GM21619 (cell line): ENCODE results near the gene GJA1.
"Not testable (repeated sequence)": the region's sequence is repeated elsewhere in the genome, so short reads cannot be mapped to it uniquely, and the experiment has no call there.

Experiments
- ATAC-seq: cut with Tn5 transposase; IDR thresholded peaks from one replicate; pipeline ENCODE4 v1.9.1; 2021; ENCODE audit not compliant: unreplicated experiment

GJA1 gene

DNA sequence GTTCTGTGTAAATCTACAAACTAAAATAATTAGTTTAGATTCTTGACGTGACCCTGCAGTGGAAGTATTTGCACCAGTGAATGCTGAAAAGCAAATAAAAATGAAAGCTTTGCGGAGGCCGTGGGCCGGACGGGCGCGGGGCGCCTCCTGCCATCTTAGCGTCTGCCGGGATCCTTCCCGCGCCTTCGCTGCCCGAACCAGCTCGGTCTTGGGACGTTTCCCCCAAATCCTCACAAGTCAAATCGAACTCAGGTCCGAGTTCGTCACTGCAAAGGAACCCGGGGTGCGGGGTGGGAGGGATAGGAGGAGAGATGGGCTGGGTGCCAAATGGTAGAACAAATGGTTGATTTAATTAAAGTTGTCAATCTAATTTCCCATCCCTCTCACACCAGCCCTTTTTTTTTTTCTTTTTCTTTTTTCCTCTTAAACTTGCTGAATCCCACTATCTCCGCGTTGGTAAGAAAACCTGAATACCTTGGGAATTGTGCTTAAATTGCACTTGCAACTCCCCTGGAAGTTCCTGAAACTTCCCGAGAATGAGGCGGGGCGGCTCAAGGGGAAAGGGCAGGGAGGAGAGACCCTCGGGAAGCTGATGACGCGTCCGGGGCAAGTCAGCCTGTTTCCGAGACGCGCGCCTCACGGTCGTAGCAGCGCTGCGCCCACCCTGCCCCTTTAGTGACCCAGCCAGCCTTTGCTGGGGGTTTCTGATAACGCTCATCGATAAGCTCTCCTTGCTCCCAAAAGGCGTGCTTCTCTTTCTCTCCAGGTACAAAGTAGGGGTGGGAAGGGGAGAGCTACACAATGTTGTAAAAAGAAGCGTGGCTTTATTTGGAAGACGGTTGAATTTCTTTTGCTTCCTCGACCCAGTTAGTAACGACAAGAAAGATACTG, 1.8 kb downstream of the GJA1 start:
- no peak for ATAC-seq

DNA sequence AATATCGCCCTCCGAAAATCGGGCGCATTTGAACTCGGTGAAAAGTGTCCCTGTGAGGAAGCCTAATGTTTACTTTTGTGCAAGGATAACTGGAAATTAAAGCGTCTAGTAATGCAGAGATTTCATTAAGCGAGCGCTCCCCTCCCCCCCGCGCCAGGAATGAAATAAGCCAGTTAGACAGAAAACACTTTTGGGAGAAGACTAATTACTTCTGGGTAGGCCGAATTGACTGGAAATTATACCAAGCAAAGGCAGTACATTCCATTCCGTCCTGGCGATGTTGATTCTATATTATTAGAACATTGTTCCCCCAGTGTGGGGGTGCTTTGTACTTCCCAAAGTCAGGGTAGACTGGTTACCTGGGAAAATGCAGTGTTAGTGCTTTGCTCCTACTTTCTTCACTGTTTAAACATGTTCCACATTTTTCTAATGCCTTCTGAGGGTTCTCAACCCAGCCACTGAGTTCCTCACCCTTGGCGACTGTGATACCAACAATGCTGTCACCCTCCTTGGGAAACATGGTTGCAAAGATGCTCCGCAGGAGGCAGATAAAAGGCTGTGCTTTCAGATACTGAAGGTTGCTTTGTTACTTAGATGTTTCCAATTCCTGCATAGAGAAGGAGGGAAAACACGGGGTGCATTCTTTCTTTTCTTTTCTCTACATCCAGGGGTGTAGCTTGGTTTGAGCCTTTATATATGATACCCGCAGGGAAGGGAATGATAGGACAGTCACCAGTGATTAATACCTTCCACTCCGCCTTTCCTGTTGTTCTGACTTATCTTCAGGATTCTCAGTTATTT, 2.6 kb downstream of the GJA1 start:
- ATAC-seq, result no peak

DNA sequence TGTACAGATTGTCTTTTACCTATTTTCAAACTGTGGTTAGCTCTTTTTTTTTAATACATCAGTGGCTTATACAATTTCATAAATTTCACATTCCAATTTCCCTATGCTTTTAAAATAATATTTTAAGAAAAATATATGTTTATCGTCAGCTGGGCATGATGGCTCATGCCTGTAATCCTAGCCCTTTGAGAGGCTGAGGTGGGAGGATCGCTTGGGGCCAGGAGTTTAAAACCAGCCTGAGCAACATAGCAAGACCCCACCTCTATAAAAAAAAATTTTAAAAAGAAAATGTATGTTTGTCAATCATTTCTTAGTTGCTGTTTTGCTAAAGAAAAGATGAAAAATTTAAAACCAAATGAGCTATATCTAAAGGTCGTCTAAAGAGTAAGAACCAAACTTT, 3.4 kb downstream of the GJA1 start:
- no peak for ATAC-seq

DNA sequence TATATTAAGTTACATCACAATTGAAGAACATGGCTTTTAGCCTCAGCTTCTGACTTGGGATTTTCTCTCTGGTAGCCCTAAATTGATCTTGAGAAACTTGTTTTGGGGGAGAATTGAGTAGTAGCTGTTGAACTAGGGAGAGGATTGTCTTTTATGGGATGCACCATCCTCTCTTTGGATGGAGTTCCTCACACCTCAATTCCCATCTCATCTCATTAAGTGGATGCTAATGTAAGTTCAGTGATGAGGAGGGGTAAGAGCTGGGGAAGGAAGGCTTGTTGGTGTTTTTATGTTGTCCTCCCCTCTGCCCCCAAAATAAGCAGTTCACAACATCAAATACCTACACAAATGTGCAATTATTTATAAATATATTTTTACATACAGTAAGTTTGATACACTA, 4.0 kb downstream of the GJA1 start:
- ATAC-seq, result no peak

DNA sequence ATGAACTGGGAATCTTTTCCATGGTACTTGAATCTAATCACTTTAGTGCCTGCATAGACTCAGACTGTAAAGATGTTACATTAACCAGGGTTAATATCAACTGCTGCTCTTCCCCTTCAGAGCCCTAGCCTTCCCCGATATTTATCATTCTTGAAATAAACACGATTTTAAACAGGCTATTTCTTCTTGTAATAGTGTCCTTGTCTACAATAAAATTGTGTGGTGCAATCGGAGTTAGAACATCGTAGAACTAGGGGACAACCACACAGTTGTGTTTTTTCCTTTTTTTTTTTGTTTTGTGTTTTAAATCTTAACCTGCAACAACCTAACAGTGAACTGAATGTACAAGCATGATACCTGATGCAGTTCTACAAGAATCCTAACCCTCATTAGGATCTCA, 4.5 kb downstream of the GJA1 start:
- no peak for ATAC-seq

DNA sequence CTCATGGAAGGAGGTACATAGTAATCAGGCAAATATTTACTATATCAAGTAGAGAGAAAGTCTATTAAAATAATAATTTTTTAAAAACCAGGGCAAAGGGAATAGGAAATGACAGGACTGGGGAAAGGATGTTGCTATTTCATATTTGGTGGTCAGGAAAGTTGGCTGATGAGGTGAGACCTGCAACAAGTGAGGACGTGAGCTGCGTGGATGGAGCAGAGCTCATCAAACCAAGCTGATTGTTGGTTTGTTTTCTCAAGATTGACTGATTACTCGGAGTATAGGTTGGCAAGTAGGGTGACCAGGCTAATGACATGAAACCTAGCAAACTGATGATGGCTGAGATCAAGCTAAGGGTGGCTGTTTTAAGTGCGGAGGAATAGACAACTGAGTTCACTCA, 6.0 kb downstream of the GJA1 start:
- ATAC-seq, result no peak

DNA sequence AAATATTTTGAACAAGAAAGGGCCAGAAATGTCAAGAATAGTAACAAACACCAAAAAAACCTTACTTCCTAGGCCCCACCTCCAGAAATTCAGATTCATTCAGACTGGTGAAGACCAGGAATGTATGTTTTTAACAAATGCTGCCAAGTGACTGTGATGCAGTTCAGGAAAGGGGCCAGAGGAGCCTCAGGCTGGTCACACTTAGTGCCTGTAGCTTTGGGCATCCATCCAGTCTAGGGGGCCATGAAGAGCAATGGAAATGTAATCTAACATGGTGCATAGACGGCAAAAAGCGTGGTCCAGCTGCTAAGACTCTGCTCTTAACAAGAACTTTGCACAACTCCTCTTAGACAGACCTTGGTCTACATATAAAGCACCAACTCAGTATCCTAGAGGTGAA, 7.1 kb downstream of the GJA1 start:
- no peak for ATAC-seq

DNA sequence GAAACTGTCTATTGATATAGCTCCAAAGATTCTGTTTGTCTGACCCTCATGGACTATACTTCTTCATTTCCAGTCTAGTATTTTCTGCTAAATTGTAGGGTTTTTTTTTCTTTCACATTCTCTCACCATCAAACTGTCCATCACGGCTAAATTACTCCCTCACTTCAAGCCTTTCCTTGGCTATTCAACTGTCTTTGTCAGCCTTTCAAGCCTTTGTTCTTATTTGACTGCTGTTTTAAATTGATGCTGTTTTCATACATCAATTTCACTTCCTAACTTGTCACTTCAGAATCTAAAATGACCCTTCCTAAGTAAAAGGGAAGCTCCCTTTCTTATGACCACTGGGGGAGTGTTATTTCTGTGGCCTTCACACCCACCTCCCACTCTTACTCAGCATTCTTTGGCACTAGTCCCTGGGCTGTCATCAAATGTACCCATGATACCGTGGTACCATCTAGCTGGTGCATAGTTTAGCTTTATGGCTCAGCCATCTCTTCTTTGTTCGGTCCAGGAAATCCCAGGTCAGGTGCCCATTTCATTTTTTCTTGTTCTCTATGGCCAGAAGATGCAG, 8.6 kb downstream of the GJA1 start:
- no peak for ATAC-seq

DNA sequence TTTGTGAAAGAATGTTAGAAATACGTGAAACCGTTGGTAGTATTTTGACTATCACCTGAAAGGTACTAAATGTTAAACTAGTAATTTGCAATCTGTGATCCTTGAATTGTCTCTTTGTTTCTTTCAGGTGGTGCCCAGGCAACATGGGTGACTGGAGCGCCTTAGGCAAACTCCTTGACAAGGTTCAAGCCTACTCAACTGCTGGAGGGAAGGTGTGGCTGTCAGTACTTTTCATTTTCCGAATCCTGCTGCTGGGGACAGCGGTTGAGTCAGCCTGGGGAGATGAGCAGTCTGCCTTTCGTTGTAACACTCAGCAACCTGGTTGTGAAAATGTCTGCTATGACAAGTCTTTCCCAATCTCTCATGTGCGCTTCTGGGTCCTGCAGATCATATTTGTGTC, 11.3 kb downstream of the GJA1 start:
- not testable (repeated sequence) for ATAC-seq

DNA sequence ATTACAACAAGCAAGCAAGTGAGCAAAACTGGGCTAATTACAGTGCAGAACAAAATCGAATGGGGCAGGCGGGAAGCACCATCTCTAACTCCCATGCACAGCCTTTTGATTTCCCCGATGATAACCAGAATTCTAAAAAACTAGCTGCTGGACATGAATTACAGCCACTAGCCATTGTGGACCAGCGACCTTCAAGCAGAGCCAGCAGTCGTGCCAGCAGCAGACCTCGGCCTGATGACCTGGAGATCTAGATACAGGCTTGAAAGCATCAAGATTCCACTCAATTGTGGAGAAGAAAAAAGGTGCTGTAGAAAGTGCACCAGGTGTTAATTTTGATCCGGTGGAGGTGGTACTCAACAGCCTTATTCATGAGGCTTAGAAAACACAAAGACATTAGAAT, 12.3 kb downstream of the GJA1 start:
- ATAC-seq, result not testable (repeated sequence)

DNA sequence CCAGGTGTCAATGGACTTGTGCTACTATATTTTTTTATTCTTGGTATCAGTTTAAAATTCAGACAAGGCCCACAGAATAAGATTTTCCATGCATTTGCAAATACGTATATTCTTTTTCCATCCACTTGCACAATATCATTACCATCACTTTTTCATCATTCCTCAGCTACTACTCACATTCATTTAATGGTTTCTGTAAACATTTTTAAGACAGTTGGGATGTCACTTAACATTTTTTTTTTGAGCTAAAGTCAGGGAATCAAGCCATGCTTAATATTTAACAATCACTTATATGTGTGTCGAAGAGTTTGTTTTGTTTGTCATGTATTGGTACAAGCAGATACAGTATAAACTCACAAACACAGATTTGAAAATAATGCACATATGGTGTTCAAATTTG, 13.1 kb downstream of the GJA1 start:
- ATAC-seq, result not testable (repeated sequence)

DNA sequence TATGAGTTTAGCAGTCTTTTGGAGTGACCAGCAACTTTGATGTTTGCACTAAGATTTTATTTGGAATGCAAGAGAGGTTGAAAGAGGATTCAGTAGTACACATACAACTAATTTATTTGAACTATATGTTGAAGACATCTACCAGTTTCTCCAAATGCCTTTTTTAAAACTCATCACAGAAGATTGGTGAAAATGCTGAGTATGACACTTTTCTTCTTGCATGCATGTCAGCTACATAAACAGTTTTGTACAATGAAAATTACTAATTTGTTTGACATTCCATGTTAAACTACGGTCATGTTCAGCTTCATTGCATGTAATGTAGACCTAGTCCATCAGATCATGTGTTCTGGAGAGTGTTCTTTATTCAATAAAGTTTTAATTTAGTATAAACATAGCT, 13.9 kb downstream of the GJA1 start:
- no peak for ATAC-seq

DNA sequence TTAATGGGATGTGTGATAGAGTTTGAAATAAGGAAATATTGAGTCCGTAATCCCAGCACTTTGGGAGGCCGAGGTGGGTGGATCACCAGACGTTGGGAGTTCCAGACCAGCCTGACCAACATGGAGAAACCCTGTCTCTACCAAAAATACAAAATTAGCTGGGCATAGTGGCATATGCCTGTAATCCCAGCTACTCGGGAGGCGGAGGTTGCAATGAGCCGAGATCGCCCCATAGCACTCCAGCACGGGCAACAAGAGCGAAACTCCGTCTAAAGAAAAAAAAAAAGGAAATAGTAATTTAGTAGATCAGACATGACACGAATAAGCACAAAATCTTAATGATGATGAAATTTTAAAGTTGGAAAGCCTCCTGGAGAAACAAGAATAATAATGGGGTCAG, 14.8 kb downstream of the GJA1 start:
- no peak for ATAC-seq

DNA sequence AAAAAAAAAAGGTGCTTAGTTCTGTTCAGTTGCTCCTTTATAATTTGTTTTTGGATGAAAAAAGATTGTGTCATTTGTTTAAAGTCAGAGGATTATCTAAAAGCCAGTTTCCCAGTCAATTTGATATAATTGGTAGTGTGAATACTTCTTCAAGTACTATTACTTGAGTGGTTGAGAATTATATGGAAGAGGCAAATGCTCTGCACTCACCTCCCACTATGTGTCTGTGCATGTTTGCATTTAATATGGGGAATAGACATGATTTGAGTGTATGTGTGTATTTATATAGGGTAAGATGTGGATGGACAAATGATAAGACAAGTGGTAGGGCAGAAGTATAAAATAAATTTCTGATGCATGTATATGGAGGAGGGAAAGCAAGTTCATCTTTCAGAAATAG, 15.8 kb downstream of the GJA1 start:
- ATAC-seq, result no peak

DNA sequence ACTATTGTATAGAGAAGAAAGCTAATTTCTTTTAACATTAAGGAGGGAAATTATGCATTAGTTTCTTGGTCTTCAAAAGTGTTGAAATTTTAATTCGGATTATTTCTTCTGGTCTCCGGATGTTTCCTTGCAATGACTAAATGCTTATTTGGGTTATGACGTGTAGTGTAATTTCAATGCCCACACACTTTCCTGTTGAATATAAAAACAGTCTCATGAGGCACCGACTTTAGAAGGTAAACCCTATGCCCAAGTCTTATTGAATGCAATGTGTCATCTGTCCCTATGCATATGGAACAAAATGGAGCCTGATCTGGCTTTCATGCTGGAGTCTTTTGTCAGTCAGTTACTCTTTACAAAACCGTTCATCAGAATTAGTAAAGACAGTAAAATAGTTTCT, 17.7 kb downstream of the GJA1 start:
- ATAC-seq, result no peak

DNA sequence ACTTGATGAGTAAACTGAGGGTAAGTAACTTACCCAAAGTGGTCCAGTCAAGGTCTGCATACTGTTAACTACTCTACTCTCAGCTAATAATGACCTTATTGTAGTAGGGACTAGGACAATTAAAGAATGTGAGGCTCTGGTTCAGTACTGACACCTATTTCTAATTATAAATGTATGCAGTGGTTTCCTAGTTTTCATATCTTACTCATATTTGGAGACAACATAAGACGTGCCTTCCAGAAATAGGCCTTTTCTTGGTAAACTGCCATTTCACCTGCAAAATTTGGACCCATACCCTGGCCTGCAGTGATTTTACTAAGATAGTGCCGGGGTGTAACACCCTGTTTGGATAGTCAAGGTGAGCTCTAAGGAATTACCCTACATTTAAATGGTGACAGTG, 24.7 kb downstream of the GJA1 start:
- ATAC-seq, result no peak

DNA sequence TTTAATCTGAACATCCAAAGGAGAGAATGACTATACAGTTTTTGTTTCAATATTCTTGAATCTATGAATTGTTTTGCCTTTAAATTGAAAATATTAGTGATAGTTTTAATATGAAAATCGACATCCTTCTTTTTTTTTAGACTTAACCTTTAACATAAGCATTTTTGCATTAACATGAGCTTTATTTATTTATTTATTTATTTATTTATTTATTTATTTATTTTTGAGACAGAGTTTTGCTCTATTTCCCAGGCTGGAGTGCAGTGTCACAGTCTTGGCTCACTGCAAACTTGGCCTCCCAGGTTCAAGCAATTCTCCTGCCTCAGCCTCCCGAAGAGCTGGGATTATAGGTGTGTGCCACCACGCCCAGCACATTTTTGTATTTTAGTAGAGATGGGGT, 27.6 kb downstream of the GJA1 start:
- ATAC-seq, result no peak

DNA sequence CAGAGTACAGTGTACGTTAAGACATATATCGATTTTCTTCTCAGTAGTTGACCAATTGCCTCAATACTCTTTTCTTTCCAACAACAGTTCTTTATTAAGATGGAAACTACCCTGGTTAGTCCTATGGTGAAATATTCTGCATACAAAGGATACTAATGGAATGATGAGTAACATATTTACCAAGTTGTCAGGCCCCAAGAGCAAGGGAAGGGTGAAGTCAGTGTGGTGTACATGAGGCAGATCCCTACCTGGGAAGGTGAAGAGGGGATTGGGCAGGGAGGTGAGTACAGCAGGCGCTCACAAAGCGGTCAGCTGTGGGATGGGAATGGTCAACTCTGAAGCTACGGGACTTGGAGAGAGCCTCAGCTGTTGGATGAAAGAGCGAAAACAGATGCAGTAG, 29.7 kb downstream of the GJA1 start:
- ATAC-seq, result no peak

DNA sequence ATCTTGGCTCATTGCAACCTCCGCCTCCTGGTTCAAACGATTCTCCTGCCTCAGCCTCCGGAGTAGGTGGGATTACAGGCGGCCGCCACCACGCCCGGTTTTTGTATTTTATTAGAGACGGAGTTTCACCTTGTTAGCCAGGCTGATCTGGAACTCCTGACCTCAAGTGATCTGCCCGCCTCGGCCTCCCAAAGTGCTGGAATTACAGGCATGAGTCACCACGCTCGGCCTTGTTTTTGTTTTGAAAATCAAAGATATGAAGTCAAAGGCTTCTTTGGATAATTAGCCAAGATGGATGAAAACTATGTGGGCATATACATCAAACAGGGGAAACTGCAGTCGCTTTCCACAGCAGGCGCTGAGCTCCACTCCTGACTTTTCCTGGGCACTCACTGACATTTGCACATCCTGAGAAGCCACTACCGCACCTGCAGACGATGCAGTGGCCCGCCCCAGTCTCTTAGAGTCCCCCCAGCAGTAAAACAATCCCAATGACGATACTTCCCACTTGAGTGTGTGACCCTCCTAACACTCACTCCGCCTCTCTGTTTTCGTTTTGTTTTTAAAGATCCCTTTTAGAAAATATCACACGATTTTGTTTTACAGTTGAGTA, 44.1 kb downstream of the GJA1 start:
- no peak for ATAC-seq

DNA sequence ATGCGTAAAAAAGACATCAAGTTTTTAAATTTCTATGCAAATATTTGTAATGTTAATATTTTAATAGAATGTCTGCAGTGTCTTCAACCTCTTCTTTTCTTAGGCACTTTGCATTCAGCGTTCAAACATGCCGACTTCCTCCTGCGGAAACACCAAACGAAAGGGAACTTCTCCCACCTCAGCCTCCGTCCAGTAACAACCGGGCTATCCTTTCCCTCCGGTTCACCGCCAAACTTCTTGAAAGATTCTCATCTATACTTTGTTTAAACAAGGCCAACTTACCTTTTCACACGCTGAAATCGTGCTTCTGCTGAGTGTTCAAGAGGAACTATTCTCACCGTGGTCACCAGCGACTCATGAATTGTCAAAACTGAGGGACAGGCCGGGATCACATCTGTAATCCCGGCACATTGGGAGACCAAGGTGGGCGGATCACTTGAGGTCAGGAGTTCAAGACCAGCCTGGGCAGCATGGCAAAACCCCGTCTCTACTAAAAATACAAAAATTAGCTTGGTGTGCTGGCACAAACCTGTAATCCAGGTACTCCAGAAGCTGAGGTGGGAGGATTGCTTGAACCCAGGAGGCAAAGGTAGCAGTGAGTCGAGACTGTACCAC, 44.8 kb downstream of the GJA1 start:
- ATAC-seq, result no peak

DNA sequence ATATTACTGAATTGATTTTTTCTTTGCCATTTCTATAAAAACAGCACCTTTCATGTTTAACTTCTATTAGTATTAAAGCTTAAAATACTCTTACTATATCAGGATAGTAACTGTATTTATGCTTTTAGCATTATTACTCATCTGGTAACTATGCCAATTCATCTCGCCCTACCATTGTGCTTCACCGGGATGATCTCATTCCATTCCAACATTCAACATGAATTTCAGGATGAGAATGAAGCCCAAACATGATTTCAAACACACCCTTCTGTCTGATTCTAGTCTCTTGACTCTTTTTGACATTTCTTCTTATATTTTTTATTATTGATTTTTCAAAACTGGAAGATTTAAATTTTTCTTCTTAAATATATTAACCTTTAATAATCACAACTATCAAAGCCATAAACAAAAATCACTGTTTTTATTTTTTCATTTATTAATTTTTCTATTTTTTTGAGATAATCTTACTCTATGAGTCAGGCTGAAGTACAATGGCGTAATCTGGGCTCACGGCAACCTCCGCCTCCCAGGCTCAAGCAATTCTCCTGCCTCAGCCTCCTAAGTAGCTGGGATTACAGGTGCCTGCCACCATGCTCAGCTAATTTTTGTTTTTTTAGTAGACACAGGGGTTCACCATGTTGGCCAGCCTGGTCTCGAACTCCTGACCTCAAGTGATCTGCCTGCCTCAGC, 46.7 kb downstream of the GJA1 start:
- no peak for ATAC-seq
